GM19395 (cell line): ENCODE measurements around the gene TSPAN18.

Source experiments
- ATAC-seq: cut with Tn5 transposase; IDR thresholded peaks from one replicate; pipeline ENCODE4 v1.9.1; 2021; ENCODE audit warnings: mild to moderate bottlenecking, moderate library complexity; ENCODE audit not compliant: unreplicated experiment

TSPAN18 gene

DNA sequence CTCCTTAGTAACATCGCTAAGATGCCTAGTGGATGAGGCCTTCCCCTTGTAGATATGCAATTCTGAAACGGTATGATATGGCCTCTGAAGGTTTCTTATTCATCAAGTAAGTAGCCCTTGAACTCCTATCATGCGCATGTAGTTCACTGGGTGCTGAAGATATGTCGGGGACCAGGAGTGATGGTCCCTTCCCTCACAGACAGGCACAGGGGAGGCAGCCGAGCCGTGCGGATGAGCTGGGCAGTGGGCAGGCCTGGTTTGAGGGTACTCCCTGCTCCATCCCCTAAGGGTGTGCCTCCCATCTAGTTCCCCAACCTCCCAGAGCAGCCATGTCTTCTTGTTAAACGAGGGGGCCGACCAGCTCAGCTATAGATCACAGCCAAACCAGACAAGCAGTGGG lies 183.8 kb downstream of the TSPAN18 start:
- ATAC-seq = no peak

DNA sequence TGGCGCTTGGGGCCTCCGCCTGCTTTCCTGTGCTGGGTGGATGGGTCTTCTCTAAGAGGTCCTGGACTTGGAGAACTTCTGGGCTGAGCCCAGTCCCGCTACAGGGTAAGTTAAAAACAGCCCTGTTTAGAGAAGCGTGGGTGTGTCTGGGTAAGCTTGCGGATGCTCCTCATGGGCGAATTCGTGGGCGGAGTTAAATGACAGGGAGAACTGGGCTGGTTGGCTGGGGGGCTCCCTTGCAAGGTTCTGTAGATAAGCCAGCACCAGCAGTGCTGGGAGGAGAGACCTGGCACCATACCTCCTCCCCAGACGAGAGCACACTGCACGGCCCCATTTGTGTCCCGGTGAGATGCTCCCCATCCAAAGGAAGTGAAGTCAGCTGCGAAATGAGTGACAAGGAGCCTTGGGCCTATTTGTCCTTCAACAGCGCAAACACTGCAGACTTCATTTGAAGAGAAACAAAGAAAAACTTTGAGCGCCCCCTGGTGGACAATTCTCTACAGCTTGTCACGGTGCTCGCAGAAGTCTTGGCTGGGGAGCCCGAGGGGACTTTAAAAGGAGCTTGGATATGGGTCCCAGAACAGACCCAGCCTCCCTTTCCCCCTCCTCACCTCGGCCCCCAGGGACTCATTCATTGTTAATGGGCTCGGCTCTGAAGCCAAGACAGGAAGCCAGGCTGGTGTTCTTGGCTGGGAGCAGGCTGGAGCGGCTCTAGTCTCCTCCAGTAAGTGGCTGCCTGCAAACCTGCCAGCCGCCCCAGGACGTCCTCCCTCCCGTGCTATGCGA lies 184.5 kb downstream of the TSPAN18 start:
- no peak for ATAC-seq

DNA sequence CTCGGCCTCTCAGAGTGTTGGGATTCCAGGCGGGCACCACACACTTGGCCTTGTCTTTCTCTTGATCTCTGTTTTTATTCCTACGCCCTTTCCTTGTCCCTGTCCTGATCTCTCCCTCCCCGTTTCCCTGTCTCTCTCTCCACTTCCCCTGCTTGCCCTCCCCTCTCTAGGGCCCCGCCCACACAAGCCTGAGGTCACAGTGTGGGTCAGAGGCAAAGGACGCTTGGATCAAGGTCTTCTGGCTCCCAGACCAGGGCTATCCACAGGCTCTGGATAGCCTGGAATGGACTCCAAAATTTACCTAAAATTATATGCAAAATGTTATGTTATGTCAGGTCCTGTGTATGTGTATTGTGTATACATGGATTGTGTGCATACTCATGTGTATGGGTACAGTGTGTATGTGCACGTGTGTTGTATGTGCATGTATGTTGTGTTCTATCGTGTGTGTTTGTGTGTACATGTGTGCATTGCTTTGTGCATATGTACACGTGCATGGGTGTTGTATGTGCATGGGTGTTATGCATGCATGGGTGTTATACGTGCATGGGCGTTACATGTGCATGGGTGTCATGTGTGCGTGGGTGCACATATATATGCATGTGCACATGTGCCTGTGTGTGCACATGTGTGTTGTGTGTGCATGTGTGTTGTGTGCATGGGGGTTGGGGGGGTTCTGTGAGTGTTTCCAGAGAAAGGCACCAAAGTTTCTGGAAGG lies 185.7 kb downstream of the TSPAN18 start:
- ATAC-seq = no peak

DNA sequence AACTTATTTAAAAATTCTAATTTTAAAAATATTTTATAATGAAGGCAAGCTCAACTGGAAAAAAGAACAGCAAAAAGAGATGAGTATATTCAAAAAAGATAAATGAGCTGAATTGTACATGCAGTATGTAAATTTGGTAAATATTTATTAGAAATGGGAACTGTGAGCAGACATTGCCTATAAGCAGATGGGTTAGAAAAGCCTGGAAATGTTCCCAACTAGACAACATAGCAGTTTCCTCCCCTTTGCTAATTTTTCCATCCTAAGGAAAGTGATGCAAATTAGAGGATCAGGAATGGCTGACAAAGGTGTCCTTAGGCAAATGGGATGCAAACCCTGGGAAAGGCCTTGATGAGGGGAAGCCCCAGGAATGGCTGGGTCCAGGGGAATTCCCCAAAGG lies 186.7 kb downstream of the TSPAN18 start:
- ATAC-seq = no peak

DNA sequence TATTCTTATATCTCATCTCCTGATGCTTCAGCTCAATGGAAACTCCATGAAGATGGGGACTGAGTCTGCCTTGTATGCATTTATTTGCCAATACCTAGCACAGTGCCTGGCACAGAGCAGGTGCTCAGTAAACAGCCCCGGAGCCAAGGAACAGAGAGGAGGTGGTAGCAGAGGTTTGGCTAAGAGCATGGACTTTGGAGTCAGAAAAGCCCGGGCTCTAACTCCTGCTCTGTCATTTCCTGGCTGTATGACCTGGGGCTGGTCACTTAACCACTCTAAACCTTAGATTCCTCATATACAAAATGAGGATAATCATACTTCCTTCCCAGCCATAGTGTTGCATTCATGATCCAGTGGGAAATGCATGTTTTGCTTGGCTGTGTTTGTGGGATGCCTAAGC lies 187.3 kb downstream of the TSPAN18 start:
- no peak for ATAC-seq

DNA sequence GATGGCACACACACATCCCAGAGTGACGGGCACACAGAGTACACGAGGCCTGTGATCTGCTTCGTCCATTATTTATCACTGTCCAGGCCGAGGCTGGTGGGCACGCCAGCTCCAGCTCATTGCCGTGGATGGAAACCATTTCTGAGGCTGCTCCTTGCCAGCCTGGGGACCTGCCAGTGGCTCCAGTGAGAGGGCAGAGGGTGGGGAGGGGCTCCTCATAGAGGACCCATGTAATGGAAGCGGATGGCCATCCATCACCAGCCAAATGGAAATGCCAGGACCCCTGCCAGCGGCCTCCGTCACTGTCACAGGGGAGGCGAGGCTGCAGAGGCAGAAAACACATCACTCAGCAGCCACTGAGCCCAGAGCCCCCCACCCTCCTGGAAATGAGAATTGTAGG lies 188.2 kb downstream of the TSPAN18 start:
- no peak for ATAC-seq

DNA sequence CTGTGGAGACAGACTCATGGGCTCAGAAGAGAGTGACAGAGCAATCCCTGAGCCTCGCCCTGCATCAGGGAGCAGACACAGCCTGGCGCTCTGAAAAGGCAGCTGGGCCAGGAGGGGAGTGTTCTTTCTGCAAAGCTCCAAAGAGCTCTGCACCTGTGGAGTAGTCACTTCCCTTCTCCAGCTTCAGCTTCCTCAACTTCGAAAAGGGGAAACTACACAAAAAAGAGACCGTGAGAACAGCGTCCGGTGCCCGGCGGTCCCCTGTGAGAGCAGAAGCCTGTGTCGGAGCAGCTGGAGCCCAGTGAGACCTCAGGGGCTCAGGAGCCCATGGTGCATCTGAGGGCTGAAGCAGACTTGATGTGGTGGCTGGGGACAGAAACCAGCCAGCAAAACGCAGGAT lies 188.9 kb downstream of the TSPAN18 start:
- no peak for ATAC-seq

DNA sequence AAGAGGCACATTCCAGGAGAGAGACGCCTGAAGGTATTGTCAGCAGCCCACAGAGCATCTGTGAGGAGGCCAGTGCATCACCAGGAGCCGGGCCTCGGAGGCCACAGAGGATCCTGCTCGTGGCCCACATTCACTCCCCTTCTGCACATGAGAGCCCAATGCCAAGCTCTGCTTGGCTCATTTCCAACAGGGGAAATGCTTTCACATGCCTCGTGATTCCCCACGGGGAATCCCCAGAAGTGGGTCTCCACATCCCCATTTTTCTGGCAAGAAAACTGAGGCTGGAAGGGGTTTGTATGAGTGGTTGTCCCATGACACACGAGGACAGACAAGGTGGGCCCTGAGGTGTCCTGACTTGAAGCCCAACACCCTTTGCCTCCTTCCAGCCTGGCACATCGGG lies 189.6 kb downstream of the TSPAN18 start:
- no peak for ATAC-seq

DNA sequence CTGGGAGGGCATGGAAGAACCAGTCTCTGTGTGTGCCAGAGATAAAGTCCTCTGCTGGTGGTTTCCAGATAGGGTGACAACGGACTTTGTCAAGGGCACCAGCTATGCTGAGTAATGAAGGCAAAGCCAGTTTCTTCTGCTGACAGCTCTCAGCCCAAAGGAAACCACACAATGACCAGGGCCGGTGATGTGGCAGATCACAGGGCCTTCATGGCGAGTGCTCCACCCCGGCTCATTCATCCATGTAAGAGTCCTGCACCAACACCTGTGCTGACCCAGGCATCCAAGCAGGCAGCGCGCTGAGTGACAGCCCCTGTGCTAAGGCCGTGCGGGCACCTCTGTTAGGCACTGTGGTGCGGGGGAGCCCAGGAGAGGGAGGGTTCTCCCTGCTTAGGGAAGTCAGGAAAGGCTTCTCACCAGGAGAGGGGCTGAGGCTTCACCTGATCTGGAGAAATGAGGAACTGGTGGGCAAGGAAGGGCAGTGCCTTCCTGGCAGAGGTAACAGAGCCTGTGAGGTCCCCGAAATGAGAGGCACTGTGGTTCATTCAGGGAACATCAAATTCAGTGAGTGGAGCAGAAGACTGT lies 190.1 kb downstream of the TSPAN18 start:
- ATAC-seq = no peak

DNA sequence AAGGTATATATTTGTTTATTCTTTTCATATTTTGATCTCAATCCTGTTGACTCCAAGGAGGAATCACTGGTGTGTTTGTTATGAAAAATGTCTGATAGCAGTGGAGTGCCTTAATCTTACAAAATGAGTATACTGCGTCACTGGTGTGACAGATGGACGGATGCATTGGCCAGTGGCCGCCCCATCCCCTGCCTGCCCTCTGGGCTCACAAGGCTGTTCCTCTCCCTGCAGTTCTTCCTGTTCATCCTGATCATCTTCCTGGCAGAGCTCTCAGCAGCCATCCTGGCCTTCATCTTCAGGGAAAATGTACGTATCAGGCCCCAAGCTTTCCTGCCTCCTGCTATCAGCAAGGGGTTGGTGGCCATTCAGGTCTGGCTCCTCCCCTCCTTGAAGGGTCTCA lies 191.0 kb downstream of the TSPAN18 start:
- no peak for ATAC-seq

DNA sequence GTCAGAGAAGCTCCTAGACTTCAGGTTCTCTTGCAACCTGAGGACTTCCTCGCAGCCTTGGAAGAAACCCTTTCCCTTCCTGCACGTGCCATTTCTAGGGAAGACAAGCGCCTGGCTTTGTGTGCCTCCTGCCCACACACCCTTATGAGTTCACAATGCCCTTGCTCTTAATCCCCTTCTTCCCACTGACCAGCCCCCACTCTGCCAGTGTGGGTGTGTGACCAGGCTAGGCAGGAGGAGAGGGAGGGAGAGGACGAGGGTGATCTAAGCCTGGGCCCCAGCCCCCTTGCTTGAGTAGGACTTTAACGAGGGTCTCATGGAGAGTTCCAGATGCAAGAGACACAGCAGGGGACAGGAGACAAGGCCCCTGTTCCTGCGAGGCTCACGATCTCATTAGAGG lies 193.7 kb downstream of the TSPAN18 start:
- no peak for ATAC-seq

DNA sequence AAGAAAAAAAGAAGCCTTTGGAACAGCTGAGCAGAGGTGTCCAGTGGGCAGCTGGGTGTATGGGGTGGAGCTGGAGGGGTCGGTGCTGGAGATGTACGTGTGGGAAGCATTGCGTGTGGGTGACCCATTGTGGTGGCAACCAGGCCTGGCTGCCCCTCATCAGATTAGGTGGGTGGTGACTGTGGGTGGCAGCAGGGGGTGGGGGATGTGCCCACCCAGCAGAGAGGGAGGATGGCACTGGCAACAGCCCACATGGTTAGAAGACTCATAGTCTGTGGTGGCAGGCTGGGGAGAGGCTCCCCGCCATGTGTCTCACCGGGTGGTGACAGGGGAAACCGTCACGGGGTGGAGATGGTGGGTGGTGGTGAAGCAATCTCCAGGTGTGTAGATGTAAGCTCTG lies 196.4 kb downstream of the TSPAN18 start:
- ATAC-seq = no peak

DNA sequence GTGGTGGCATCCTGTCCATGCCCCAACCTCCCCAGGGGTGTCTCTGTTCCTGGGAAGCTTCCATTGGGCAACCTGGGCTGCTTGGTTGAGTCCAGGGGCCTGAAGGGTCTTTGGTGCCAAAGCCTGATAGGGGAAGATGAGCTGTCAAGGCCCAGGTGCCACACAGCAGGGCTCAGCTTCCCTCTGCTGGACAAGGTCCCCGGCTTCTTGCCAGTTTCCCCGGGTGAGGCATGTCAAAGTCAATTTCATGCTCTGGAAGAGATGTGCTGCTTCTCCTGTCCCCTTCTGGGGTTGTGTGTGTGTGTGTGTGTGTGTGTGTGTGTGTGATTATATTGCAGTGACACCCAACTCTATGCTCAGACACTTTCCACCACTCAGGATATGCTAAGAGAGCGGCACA lies 197.0 kb downstream of the TSPAN18 start:
- no peak for ATAC-seq

DNA sequence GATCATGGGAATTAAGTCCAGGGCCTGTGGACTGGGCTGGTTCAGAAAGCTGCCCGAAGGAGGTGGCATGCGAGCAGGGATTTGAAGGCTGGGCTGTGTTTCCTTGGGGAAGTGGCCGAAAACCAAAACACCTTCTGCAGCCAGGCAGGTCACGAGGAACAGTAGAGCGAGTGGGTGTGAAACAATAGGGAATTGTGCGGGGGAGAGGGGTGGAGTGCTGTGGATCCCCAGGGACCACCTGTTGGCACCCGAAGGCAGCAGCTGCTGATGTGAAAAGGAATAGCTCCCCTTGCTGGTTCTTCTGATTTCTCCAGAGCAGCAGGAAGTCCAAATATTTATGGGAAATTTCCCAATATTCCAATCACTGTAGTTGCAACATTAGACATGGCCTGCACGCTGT lies 199.3 kb downstream of the TSPAN18 start:
- ATAC-seq = no peak

DNA sequence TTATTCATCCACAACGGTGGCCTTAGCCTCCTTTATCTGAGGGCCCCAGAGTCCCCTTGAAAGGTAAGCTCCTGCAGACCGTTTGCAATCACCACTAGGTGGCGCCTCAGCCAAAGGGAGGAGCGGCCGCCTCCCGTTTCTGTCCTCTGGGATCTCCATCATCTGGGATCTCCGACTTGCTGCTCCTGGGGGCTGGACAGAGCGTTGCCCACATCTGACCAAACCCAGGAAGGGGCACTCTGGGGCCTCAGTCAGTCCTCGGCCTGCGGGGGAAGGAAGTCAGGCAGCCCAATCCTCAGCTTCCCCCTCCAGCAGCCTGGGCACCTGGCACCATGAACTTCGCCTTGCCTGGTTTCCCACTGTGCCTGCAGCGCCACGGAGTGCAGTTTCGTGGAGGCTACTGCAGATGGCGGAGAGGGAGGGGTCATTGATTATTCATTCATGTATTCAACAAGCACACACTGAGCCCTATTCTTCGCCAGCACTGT lies 200.5 kb downstream of the TSPAN18 start:
- no peak for ATAC-seq

DNA sequence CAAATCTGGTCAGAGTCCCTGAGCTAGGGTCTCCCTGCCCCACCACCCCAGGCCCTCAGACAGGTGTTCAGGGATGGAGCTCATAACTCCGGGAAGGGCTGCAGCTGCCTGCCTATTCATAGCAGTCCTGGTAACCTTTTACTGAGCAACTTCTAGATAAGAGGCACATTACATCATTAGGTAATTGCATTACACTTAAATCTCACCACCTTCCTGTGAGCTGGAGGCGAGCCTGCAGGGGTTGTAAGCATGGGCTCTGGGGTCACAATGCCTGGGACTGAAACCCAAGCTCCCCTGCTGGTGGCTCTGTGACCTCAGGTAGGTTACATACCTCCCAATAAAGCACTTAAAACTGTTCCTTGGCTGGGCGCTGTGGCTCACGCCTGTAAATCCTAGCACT lies 201.4 kb downstream of the TSPAN18 start:
- ATAC-seq = no peak

DNA sequence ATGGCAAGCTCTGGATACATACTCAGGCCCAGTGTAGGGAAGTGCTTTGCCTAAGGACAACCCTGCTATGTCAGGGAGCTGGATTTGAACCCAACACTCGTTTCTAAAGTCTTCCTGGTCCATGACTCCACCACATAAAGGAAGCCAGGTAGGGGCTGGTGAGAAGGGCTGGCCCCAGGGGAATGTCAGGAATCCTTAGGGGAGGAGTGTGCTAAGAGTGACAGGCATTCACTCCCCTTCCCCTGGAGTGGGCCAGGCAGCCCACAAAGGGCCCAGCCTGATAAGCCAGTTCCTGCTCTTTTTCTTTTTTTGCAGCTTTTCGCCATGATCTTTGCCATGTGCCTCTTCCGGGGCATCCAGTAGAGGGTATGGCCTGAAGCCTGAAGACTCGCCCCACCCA lies 202.1 kb downstream of the TSPAN18 start:
- ATAC-seq = no peak

DNA sequence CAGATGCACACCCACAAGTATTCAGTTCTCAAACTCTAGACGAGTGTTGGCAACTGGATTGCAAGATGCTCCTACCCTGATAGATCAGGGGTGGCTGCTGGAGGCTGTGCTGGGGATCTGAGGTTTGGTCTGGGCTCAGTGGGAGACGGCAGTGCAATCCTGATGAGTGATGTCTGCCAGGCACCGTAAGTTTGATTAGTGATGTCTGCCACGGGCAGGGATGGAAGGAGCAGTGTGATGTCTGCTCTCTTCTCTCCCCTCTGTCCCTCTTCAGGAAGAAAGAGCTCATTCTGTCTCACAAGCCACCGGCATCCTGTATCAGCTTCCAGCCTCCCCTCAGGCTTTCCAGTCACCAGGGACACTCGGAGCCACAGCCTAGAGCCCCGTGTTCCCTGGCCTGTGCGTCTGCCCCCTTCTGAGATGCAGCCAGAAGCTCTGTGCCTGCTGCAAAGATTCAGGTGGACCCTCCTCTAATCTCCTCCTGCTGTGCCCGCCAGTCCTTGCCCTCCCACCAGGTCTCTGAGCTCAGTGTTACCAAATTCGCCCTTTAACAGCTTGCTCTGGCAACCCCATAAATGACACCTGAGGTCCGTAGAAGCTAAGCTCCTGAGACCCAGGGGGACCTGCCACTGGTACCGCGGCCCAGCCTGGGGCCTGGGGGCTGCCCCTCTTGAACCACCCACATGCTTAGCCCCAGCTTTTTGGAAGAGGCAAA lies 204.0 kb downstream of the TSPAN18 start:
- no peak for ATAC-seq

DNA sequence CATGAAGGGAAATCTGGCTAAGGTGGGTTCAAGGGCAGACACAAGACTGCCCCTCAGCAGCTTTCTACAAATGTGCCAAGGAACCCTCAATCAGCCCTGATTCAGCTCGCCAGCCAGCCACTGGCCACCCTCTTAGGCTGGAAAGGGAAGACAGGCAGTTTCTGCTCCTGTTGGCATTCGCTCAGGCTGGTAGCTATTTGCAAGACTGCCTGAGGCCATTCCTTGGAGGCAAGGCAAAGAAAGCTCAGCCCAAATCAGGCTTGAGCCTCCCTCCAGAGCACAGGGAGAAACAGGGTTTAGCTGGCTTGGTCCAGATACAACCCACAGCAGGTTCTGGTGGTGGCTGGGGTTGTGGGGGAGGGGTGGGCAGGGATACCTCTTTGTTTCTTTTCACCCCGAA lies 204.7 kb downstream of the TSPAN18 start:
- no peak for ATAC-seq

DNA sequence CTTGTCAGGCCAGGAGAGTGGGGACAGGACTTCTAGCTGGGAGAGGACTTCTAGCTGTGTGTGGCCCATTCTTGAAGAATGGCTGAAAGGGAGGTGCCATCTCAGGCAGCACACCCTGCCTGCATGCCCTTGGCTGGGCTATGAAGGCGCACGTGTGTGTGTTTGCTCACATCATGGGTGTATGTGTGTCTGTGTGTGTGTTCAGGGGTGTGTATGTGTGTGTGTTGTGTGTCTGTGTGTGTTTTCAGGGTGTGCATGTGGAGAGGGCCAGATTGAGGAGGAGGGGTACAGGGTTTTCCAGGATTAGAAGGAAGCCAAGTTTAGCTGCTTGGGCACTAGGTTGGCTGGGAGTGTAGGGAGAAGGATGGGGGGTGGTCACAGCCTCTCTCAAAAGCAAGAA lies 207.3 kb downstream of the TSPAN18 start:
- no peak for ATAC-seq

DNA sequence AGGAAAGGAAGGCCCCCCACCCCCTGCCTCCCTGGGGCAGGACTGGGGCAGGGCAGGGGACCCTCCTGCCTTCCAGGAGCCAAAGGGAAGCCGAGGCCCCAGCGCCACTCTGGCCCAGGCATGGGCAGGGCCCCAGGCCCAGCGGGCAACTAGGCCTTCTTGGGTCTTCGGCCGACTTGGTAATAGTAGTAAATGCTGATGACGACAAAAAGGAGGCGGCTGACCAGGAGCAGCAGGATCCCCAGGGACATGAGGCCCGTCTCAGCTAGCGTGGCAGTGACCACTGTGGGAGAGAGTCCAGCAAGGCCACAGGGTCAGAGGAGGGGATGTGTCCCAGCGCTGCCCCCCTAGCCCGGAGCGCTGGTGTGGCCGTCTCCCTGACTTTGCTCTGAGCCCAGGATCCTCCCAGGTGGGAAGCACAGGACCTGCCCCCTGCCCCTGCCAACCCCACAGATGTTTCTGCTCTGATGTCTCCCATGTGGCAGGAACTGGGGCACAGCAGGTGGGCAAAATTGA lies 208.0 kb downstream of the TSPAN18 start:
- no peak for ATAC-seq
